NCI-H128 (cell line): ENCODE results near the gene RHEX.

Experiments used
- DNase-seq: peaks from one replicate; lab custom pipeline; 2025; ENCODE audit not compliant: unreplicated experiment; lab: John Stamatoyannopoulos, UW

The RHEX gene

DNA sequence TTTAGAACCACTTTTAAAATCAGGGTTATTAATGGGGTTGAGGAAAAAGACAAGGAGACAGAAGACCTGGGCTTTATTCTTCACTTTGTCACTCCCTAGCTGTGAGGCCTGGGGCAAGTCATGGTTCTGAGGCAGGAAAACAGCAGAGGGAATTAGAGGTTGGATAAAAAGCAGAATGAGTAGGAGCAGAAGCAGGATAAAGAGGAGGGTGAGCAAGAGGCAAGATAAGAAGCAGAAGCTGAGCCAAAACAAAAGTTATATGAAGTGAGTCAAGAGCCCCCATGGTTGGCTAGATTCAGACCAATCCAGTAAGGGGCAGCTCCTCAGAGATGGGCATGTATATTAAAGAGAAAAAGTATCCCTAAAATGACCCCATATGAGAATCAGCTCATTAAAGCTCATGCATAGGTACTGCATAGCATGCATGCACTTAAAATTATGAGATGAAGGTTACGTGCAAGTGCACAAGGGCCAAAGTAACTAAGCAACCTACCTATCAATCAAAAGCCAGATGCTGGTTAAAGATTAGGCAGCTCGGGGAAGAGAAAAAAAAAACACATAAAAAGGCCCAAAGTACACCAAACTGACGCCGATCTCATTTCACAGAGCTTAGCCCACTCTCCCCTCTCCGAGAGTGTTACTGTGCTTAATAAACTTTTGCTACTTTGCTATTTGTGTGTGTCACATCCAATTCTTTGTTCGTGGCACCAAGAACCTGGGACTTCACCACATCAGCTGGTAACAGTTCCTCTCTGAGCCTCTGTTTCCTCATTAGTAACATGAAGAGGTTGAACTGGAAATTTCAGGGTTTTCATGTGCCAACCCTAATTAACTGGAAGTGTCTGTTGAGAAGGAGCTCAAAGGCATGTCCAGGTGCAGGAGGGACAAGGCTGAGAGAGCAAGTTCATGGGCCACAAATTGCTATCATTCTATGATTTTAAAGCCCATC is 62.0 kb downstream of the RHEX start:
- DNase-seq: no peak

DNA sequence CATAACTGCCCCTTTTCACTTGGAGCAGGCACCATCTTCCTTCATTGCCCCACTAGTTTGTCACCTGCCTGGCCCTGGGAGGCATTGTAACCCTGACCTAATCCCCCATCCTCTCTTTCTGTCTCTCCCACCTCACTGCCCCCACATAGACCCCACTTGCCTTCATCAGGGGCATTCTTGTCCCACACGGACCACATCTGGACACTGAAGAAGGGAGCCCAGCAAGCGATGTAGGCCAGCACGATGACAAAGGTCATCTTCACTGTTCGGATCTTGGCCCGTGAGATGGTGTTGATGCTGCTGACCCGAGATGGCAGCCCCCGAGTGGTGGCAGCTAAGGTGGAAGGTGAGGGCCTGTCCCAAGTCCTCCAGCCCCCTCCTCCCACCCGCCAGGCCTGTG is 62.8 kb downstream of the RHEX start:
- DNase-seq: no peak

DNA sequence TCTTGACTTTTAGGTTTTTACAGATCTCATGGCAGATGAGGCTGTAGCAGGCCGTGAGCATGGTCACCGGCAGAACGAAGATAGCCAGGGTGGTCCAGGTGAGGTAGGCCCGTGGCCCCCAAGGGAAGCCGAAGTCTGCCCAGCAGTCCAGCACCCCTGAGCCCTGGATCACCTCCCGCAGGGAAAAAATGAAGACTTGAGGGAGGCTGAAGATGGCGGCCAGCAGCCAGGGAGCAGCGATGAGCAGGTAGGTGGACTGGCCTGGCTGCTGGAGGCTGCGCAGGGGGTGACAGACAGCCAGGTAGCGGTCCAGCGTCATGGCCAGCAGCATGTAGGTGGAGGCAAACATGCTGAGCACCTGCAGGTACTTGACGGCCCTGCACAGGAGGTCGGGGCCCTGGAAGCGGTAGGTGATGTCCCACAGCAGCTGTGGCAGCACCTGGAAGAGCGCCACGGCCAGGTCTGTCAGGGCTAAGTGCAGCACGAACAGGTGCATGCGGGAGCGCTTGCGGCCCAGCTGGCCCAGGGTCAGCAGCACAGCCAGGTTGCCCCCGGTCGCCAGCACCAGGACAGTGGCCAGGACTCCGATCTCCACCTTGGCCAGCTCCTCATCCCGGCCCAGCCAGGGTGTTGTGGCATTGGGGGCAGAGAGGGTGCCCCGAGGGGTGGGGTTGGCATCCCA is 63.4 kb downstream of the RHEX start:
- no peak for DNase-seq

DNA sequence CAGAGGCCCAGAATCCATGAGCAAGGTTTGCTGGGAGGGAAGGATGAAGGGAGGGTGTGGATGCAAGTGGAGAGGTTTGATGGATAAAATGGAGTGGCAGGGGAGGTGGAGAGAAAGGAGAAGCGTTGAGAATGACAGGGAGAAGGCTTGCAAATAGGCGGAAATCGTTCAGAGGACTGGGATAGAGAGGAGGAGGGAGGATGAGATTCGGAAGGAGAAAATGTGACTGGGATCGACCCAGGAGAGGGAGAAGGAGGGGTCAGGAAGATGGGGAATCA is 63.8 kb downstream of the RHEX start:
- DNase-seq: no peak

DNA sequence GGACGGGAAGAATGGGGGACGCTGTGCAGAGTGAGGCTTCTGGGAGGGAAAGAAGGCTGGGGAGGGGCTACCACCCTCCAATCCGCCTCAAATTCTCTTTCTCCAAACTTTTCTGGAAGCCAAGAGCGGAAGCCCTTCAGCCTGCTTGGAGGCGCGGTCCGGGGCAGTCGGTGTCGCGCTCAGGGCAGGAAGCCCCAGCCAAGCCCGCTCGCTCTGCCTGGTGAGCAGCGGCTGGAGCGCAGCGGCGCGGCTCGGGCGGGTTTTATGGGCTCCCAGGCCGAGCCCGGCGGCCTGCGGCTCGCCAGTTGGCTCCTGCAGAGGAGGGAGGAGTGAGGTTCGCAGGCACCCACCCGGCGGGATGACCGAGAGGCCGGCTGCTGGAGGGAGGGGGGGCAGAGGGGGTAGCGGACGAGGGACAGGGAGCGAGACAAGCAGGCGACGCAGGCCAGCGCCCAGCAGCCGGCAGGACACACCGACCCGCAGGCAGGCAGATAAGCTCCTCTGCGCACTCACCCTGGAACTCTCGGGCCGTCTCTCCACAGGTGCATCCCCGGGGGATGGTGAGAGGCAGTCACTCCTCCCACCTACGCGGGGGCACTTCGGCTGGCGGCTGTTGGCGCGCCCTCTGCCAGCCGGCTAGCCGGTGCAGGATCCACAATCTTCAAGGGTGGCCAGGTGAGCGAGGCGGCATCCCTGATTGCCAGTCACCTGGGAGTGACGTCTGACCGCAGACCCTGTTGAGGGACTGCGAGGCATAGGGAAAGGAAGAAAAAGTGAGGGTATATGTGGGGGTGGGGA is 64.4 kb downstream of the RHEX start, which contains the start of gene AVPR1B:
Gene AVPR1B (minus strand): TSS at position 238 of the 798 bp plus-strand sequence. CDS start 498 bp downstream, outside the sequence.
- peak; percentile 37 for DNase-seq

DNA sequence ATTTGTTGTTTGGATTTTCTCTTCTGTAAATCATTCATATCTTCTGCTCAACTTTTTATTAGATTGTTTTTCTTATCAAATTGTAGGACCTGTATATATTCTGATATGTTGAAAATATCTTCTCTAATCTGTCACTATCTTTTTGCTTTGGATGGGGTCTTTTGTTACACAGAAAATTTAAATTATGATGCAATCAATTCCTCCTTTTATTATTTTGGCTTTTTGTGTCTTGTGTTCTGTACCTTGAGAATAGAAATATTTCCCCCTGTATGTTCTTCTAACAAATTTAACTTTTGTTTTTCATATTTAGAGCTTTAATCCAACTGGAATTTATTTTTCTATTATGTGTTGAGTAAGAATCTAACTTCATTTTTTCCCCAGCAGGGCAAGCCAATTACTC is 67.4 kb downstream of the RHEX start:
- no peak for DNase-seq

DNA sequence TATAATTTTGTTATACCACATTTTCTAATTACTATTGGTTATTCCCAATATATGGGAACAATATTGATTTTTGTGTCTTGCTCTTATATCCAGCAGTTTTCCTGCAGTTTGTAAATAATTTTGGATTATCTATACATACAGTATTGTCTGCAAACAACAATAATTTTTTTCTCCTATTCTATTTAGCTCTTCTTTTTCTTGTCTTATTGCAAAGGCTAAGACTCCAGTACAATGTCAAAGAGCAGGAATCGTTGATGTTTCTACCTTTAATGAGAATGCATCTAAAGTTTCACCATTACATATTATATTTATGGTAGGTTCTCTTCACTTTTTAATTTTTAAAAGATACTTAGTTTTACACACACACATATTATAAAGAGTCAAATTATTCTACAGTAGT is 68.3 kb downstream of the RHEX start:
- no peak for DNase-seq

DNA sequence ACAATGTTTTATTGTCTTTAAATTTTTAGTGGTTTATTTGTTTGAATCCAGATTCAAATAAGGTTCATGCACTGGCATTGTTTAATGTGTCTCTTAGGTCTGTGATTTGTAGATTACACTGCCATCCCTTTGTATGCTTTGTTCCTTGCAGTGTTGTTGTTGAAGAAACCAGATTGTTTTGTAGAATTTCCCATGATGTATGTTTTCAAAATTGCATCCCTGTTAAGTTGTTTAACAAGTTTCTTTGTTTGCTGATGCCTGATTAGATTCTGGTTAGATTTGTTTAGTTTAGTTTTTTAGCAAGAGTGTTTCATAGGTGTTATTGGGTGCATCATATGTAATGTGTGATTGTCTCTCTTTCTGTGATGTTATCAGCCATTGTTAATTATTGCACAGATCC is 69.7 kb downstream of the RHEX start:
- DNase-seq: no peak

DNA sequence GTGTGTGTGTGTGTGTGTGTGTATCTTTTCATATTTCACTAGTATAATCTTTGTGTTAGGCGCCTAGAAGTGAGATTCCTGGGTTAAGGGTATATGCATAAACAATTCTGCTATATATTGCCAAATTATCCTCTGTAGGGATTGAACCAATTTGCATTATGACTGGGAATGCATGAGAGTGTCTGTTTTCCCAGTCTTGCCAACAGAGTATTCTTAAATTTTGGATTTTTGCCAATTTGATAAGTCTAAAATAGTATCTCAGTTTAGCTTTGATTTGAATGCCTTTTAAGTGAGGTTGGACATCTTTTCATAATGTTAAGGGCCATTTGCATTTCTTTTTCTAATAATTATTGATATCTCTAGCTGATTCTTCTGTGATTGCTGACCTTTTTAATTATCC is 72.4 kb downstream of the RHEX start:
- no peak for DNase-seq

DNA sequence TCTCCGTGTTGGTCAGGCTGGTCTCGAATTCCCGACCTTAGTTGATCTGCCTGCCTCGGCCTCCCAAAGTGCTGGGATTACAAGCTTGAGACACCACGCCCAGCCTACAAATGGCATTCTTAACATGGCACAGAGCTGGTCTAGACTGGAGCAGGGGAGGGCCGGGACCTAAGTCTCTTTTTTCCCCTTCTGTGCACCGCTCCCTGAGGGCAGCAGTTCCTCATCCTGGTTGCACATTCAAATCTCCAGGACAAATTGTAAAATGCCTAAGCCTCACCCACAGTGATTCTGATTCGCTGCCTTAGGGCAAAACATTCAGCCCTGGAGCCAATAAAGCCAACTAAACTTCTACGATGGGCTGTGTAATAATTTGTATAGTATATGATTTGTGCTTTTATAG is 74.4 kb downstream of the RHEX start:
- DNase-seq: no peak

DNA sequence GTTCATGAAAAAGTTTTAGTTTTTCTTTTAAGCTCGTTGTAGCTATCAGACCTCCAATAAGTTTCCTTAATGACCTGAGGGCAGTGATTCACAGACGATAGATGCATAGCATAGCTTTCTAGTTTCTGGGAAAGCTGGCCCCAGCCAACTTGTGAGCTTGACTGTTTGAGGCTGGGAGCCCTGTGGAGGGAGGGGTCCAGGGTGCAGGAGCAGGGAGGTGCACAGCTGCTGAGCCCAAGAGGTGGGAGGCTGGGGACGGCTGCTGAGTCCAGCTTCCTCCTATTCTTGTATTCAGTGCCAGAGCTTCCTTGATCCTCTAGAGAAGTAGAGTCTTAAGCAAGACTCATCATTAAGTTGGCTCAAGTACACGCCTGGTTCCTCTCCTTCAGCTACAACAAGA is 75.2 kb downstream of the RHEX start:
- DNase-seq: no peak

DNA sequence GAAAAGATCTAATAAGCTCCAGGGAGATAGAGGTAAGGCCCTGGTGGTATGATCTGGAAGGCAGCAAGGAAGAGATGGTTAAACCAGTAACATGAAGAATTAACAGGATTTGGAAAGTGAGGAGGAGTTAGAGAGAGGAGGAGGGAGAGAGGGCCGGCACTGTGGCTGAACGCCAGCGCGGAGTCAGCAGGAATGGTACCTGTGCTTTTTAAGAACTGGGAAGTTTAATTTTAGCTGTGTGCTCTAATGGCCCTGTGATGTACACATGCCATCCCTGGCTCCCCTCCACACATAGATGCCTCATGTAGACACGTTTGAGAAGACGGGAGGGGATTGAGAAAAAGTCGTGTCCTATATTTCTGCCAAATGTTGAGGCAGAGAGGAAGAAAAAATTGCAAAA is 78.1 kb downstream of the RHEX start:
- no peak for DNase-seq

DNA sequence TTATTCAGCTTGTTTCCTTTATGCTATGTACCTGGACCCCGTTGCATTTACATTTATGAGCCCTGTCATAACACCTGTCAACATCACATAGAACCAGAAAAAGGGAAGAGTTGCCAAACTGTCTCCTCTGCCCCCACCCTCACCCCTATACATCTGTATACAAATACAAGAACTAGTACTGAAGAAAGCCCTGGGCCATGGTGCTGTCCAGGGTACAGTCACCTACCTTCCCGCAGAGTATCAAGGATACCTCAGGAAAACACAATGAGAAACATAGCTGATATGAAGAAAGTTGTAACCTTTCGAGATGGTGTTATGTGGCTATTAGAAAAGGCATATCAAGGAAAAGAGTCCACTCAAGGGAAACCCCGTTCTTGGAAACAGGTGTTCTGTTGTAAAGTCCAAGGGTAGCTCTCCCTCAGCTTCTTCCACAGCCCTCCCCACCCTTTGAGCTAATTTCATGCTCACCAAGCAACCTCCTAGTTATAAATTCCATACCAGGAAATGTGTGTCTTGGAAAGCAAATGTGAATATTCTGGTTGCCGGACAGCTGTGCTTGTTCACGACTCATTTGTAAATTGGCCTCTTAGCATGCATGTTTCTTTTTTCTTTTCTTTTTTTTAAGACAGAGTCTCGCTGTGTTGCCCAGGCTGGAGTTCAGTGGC is 80.9 kb downstream of the RHEX start:
- DNase-seq: no peak

DNA sequence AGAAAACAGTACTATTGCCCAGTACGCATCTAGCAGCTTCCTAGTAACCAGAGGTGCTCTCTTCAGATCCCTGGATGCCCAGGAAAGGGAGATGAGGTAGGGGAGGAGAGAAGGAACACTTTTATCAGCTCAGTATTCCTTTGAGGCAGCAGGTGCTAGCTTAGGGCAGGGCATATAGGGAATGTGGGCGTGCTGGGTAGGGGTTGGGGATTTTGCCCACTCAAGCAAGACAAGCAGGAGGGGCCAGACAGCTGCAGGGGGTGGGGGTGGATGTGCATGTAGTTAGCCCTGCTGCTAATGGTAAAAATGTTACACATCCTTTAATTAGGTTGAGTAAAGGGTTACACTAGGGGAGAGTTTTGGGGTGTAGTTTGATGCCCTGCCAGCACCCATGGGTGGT is 82.3 kb downstream of the RHEX start:
- DNase-seq: no peak

DNA sequence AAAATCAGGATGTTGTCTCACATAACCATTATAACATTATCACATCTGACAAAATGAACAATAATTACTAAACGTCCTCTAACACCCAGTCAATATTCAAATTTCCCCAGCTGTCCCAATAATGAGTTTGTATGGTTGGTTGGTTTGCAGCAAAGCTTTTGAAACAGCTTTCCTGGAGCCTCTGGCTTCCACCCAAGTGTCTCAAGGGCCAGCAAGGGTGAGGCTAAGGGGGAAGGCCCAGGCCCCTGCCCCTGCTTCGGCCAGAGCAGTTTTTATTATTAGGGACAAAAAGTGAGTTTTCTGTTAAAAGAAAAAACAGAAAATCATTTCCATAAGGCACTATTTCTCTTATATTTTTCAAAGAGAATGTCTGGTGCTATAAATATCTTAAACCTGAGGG is 83.3 kb downstream of the RHEX start:
- no peak for DNase-seq

DNA sequence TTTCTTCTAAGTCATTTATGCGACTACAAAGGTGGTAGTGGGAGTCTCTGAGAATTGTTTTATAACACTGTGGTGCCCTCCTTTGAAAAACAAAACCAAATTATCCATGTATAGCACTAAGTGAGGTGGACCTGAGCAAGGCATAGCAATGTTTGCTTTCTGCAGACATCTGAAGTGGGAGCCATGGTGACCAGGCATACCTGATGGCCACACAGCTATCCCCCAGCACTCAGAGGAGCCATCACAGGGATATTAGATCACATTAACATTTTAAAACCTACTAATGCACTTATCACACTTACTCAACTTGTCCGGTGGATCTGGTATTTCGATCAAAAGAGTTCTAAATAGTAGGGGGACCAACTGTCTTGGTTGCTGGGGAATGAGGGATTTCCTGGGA is 89.0 kb downstream of the RHEX start:
- DNase-seq: no peak

DNA sequence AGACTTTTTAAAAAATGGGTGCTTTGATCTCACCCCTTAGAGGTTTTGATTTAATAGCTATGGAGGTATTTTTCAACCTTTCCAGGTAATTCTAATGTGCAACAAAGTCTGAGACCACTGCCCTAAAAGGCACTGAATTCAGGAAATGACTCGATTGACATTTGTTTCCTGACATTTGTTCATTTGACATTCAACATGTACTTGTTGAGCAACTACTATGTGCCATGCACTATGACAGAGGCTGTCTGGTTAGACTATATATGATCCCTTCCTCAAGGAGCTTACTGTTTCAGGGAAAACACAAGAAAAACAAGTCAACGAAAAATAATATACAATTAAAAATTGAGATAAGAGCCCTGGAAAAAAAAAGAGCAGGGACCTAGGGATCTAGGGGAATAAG is 89.8 kb downstream of the RHEX start:
- no peak for DNase-seq

DNA sequence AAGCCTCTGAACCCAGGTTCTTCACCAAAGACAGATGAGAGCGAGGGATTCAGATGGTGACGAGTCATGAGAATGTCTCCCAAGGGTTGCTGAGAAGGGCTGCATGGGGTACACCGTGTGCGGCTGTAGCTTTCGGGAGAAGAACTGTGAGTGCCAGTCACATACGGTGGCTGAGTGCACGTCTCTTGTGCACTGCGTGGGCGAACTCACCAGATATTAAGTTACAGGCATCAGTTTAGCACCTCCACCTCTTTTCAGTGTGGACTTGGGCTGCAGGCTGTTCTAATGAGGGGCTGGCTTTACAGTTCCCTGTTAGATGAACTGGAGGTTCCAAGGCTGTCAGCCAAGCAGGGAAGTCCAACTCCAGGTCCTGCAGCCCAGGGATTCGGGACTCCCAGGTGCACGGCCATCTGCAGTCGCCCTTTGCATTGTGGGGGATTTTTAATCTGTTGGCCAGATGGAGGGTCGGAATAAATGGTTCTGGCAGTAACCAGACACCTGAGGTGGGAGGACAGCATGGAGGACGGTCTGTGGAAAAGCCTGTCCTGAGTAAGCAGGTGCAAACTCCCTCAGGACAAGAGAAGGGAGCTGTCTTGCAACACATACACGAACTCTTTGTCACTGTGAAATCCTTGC is 90.7 kb downstream of the RHEX start:
- no peak for DNase-seq

DNA sequence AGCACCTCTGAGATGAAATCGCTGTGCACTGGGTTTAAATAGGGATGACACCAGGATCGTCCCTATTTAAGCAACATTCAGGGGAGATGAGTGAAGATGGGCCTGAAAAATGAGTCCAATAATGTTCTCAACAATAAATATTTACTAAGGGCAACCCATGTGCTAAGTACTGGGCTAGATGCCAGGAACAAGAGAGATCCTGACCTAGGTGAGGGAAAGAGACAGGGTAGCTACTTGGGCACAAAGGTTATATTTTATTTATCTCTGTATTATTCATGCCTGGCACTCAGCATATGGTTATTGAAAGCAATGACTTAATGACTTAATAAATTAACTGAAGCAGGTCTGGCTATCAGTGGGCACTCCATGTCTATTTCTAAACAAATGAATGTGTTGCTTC is 91.6 kb downstream of the RHEX start:
- DNase-seq: no peak

DNA sequence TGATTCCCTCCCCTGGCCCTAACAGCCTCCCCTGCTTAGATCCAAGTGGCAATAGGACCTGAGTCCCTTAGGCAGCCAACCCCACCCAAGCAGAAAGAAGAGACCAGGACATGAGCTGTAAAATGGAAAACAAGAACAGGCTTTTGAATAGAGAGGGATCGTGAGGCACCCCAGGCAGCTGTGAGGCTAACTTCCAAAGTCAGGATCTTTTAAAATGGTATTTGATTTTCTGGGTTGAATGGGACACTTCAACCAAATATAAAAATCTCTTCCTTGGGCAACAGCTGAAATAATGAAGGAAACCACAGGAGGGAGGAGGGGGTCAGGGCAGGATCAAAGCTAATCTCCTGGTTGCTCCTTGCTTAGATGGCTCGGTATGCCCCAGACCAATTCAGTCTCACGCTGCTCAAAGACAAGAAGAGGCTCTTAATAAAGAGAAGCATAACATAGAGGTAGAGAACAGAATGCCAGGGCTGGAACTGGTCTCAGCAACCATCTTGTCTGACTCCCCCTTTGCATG is 92.9 kb downstream of the RHEX start:
- no peak for DNase-seq
